ENCODE results near the gene CHRNA9. TPM values are rescaled to one million over a fixed set of nuclear protein-coding genes. Genes with fewer than 3 reads are reported as not detected.
"Not testable (repeated sequence)": the region's sequence is repeated elsewhere in the genome, so short reads cannot be mapped to it uniquely, and the experiment has no call there.

Gene CHRNA9
- total RNA-seq, 3 donors from 2014 or later (not counting 1 experiment from before 2014, with no cell fraction given) = not detected

DNA sequence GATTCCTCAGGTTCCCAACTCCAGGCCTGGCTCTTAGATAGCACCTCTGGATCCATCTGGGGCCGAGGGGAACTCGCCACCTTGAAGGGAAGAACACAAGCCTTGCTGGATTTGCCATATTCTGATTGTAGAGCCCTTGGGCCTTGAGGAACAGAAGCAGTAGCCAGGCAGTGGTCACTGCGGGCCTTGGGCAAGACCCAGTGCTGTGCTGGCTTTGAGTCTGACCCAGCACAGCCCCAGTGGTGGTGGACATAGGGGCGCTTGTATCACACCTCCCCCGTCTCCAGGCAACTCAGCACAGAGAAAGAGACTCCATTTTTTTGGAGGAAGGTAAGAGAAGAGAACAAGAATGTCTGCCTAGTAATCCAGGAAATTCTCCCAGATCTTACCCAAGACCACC is 45.5 kb downstream of the CHRNA9 start:
- ATAC-seq = no peak
- H3K4me1 ChIP-seq (ENCODE audit: control insufficient read depth, insufficient read depth, low read length) = no peaks in the 10 kb centered on the region
- no peaks in the 10 kb centered on the region for H3K27me3 ChIP-seq (ENCODE audit: control insufficient read depth, insufficient read depth, low read length)
- intact Hi-C loops (cut with micrococcal nuclease) = no loop called here
- no peaks in the 10 kb centered on the region for H3K4me1 Mint-ChIP-seq
- no peaks in the 10 kb centered on the region for H3K9me3 ChIP-seq (ENCODE audit: control insufficient read depth, insufficient read depth, low read length)
- no peaks in the 10 kb centered on the region for H3K36me3 Mint-ChIP-seq
- no peaks in the 10 kb centered on the region for H3K9me3 Mint-ChIP-seq
- H3K27ac Mint-ChIP-seq = no peak overlapping the region
- DNase-seq = no peak
- H3K27ac ChIP-seq (ENCODE audit: low read length) = no peak overlapping the region
- H3K36me3 ChIP-seq (ENCODE audit: control insufficient read depth, insufficient read depth, low read length) = no peaks in the 10 kb centered on the region
- TF ChIP-seq, protein P1, sequence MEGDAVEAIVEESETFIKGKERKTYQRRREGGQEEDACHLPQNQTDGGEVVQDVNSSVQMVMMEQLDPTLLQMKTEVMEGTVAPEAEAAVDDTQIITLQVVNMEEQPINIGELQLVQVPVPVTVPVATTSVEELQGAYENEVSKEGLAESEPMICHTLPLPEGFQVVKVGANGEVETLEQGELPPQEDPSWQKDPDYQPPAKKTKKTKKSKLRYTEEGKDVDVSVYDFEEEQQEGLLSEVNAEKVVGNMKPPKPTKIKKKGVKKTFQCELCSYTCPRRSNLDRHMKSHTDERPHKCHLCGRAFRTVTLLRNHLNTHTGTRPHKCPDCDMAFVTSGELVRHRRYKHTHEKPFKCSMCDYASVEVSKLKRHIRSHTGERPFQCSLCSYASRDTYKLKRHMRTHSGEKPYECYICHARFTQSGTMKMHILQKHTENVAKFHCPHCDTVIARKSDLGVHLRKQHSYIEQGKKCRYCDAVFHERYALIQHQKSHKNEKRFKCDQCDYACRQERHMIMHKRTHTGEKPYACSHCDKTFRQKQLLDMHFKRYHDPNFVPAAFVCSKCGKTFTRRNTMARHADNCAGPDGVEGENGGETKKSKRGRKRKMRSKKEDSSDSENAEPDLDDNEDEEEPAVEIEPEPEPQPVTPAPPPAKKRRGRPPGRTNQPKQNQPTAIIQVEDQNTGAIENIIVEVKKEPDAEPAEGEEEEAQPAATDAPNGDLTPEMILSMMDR (IDR thresholded peaks at IDR 0.05) = no peak
- no peak overlapping the region for H3K4me3 ChIP-seq (ENCODE audit: low read length)
- H3K4me3 Mint-ChIP-seq = no peak overlapping the region
- WGBS (ENCODE audit: insufficient coverage) = 88% methylated on average over 4 of the region's 5 CpGs
- peaks cover 6 to 9% of the 10 kb centered on the region in 2 donors for H3K27me3 Mint-ChIP-seq (ENCODE audit: low read depth in 2 of 2)

GRCh38 chr4:40388239-40388638 is 53.1 kb downstream of the CHRNA9 start:
- H3K27ac ChIP-seq (ENCODE audit: low read length) = no peak overlapping the region
- TF ChIP-seq, protein P1 (IDR thresholded peaks at IDR 0.05) = no peak
- Mint-ChIP-seq H3K4me3 (no peak overlapping the region), H3K27me3 (ENCODE audit: low read depth in 2 of 2) (peaks cover 0 to 2% of the 10 kb centered on the region in 2 donors), H3K27ac (no peak overlapping the region), H3K9me3 (no peaks in the 10 kb centered on the region), H3K4me1 (no peaks in the 10 kb centered on the region), H3K36me3 (no peaks in the 10 kb centered on the region)
- 38% methylated on average over 5 of the region's 6 CpGs for WGBS (ENCODE audit: insufficient coverage)
- ATAC-seq = no peak
- H3K36me3 ChIP-seq (ENCODE audit: control insufficient read depth, insufficient read depth, low read length) = no peaks in the 10 kb centered on the region
- intact Hi-C loops (cut with micrococcal nuclease) = no loop called here
- H3K4me1 ChIP-seq (ENCODE audit: control insufficient read depth, insufficient read depth, low read length) = no peaks in the 10 kb centered on the region
- H3K4me3 ChIP-seq (ENCODE audit: low read length) = no peak overlapping the region
- no peaks in the 10 kb centered on the region for H3K27me3 ChIP-seq (ENCODE audit: control insufficient read depth, insufficient read depth, low read length)
- H3K9me3 ChIP-seq (ENCODE audit: control insufficient read depth, insufficient read depth, low read length) = no peaks in the 10 kb centered on the region
- DNase-seq = no peak

GRCh38 chr4:40389986-40390385 is 54.9 kb downstream of the CHRNA9 start:
- Histone ChIP-seq H3K4me1 (ENCODE audit: control insufficient read depth, insufficient read depth, low read length) (no peaks in the 10 kb centered on the region), H3K36me3 (ENCODE audit: control insufficient read depth, insufficient read depth, low read length) (no peaks in the 10 kb centered on the region), H3K4me3 (ENCODE audit: low read length) (no peak overlapping the region), H3K9me3 (ENCODE audit: control insufficient read depth, insufficient read depth, low read length) (no peaks in the 10 kb centered on the region), H3K27me3 (ENCODE audit: control insufficient read depth, insufficient read depth, low read length) (no peaks in the 10 kb centered on the region), H3K27ac (ENCODE audit: low read length) (no peak overlapping the region)
- TF ChIP-seq, protein P1 (IDR thresholded peaks at IDR 0.05) = no peak
- no peak for ATAC-seq
- no peak for DNase-seq
- intact Hi-C loops (cut with micrococcal nuclease) = no loop called here
- Mint-ChIP-seq H3K9me3 (no peaks in the 10 kb centered on the region), H3K4me1 (no peaks in the 10 kb centered on the region), H3K27ac (no peak overlapping the region), H3K4me3 (no peak overlapping the region), H3K27me3 (ENCODE audit: low read depth in 2 of 2) (peaks cover 0 to 2% of the 10 kb centered on the region in 2 donors), H3K36me3 (no peaks in the 10 kb centered on the region)
- WGBS (ENCODE audit: insufficient coverage) = 94% methylated on average over 2 of the region's 4 CpGs

- H3K27ac ChIP-seq (ENCODE audit: low read length); H3K36me3 Mint-ChIP-seq; DNase-seq; H3K9me3 Mint-ChIP-seq; H3K27me3 ChIP-seq (ENCODE audit: control insufficient read depth, insufficient read depth, low read length); H3K27me3 Mint-ChIP-seq (ENCODE audit: low read depth in 2 of 2); H3K4me1 Mint-ChIP-seq; intact Hi-C loops (cut with micrococcal nuclease); H3K4me3 ChIP-seq (ENCODE audit: low read length); H3K27ac Mint-ChIP-seq; ATAC-seq; H3K9me3 ChIP-seq (ENCODE audit: control insufficient read depth, insufficient read depth, low read length); H3K36me3 ChIP-seq (ENCODE audit: control insufficient read depth, insufficient read depth, low read length); H3K4me3 Mint-ChIP-seq; H3K4me1 ChIP-seq (ENCODE audit: control insufficient read depth, insufficient read depth, low read length): not testable (repeated sequence)
- WGBS (ENCODE audit: insufficient coverage) = 96% methylated on average over 8 of the region's 9 CpGs
Observed at GRCh38 chr4:40392241-40392640, 57.1 kb downstream of the CHRNA9 start.
